ENCODE data around the gene TRA2B. TPM values are rescaled to one million over a fixed set of nuclear protein-coding genes. Genes with fewer than 3 reads are reported as not detected.

Gene TRA2B
- total and polyA plus RNA-seq, 2 of the 8 experiments (the other 6 are each of a cell fraction or from before 2014, with no cell fraction given): 206 to 274 TPM

DNA sequence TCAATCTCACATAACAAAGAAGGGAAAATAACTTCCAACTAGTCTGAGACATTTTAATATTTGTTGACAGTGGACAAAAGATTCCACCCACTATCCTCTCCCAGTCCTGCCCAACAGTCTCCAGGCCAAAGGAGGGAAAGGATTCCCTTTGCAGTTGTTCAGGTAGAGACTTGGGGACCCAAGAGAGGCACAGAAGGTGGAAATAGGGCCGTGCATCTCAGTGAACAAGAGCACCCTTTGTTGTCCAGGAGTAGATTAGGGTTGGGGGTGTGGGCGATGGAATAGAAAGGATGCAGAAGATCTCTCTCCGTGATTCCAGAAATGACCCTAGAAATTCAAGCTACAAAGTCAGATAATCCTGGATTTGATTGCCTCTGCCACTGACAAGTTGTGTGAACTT lies 44.8 kb upstream of the TRA2B start:
- FAIRE-seq: no peak
- no peak overlapping the region for H3K27ac ChIP-seq (ENCODE audit: low read depth, low read length)
- POLR2A ChIA-PET (ENCODE audit: partially characterized antibody): no interaction called here
- TF ChIP-seq MAFK (IDR thresholded peaks at IDR 0.05; ENCODE audit: low read depth, low read length) (no peak), EP300 (IDR thresholded peaks at IDR 0.05; ENCODE audit: borderline replicate concordance in 1 of 2, low read depth in 2 of 2, low read length in 2 of 2) (no peak), CHD1 (IDR thresholded peaks at IDR 0.05; ENCODE audit: low read depth, low read length) (no peak), PHF8 (conservative IDR thresholded peaks at IDR 0.05; ENCODE audit: low read depth, low read length) (no peak), KDM5A (IDR thresholded peaks at IDR 0.05; ENCODE audit: low read length) (no peak), TAF1 (IDR thresholded peaks at IDR 0.05; ENCODE audit: low read depth, low read length) (no peak), HDAC6 (IDR thresholded peaks at IDR 0.05; ENCODE audit: low read depth, low read length) (no peak), CHD2 (IDR thresholded peaks at IDR 0.05; ENCODE audit: low read length) (no peak), HDAC2 (IDR thresholded peaks at IDR 0.05; ENCODE audit: borderline replicate concordance in 1 of 2, low read depth in 2 of 2, low read length in 2 of 2) (no peak), TBP (IDR thresholded peaks at IDR 0.05; ENCODE audit: low read depth, low read length) (no peak), SP1 (IDR thresholded peaks at IDR 0.05; ENCODE audit: low read depth, low read length) (no peak), TCF12 (IDR thresholded peaks at IDR 0.05; ENCODE audit: low read depth, low read length) (no peak), YY1 (IDR thresholded peaks at IDR 0.05; ENCODE audit: low read depth, low read length) (no peak), JUN (IDR thresholded peaks at IDR 0.05; ENCODE audit: low read depth, low read length) (no peak)

More for the DNA sequence above, 44.8 kb upstream of the TRA2B start:
- Histone ChIP-seq H3K79me2 (ENCODE audit: control insufficient read depth in 1 of 2, insufficient read depth in 2 of 2, low read length in 2 of 2) (no peaks in the 10 kb centered on the region), H3K4me3 (ENCODE audit: extremely low read depth in 1 of 4, insufficient read depth in 2 of 4, low read depth in 3 of 4, low read length in 4 of 4) (no peak overlapping the region), H3K27me3 (replicated peaks in 1 of 4; ENCODE audit: control insufficient read depth in 3 of 4, extremely low read depth in 1 of 4, insufficient read depth in 3 of 4, low read length in 3 of 4) (peaks cover 0 to 3% (median 0%) of the 10 kb centered on the region in 4 experiments; a peak in 2 of 7 replicates), H2AFZ (ENCODE audit: low read length) (no peak overlapping the region), H2BK15ac (ENCODE audit: low read length) (no peak overlapping the region), H3K56ac (replicated peaks; ENCODE audit: insufficient read length, low read depth, low read length) (no peak overlapping the region), H3K4ac (replicated peaks; ENCODE audit: insufficient read length, low read depth, low read length) (no peak overlapping the region), H4K5ac (ENCODE audit: insufficient read length, low read depth, low read length) (no peak overlapping the region), H4K91ac (replicated peaks; ENCODE audit: insufficient read length, low read length) (no peak overlapping the region), H3K36me3 (ENCODE audit: control insufficient read depth in 2 of 4, insufficient read depth in 4 of 4, low read length in 3 of 4) (no peaks in the 10 kb centered on the region), H2AK5ac (ENCODE audit: low read depth, low read length) (no peak overlapping the region), H3K9me3 (ENCODE audit: insufficient read depth in 2 of 2, low read depth in 1 of 2, low read length in 1 of 2) (no peaks in the 10 kb centered on the region), H2BK5ac (ENCODE audit: low read depth, low read length) (no peak overlapping the region), H3K4me1 (replicated peaks in 1 of 4; ENCODE audit: control insufficient read depth in 3 of 4, insufficient read depth in 4 of 4, low read length in 3 of 4) (peaks cover 0 to 5% (median 2%) of the 10 kb centered on the region in 4 experiments; a peak in 3 of 7 replicates), H2BK12ac (ENCODE audit: low read depth, low read length) (no peak overlapping the region), H2BK20ac (ENCODE audit: low read length) (no peak overlapping the region), H3K14ac (ENCODE audit: insufficient read length) (no peak overlapping the region), H4K20me1 (replicated peaks in 1 of 2; ENCODE audit: control insufficient read depth in 1 of 2, insufficient read depth in 2 of 2, low read length in 2 of 2) (no peaks in the 10 kb centered on the region), H3K4me2 (ENCODE audit: insufficient read depth in 1 of 2, low read depth in 2 of 2, low read length in 2 of 2) (no peak overlapping the region), H2BK120ac (replicated peaks; ENCODE audit: low read depth, low read length) (no peak overlapping the region), H3K23me2 (ENCODE audit: low read depth, low read length) (no peaks in the 10 kb centered on the region), H3K9ac (replicated peaks in 1 of 4; ENCODE audit: extremely low read depth in 1 of 4, low read depth in 3 of 4, low read length in 3 of 4) (no peak overlapping the region), H3K23ac (ENCODE audit: insufficient read length) (no peak overlapping the region), H3K79me1 (ENCODE audit: low read depth, low read length) (no peaks in the 10 kb centered on the region), H4K8ac (ENCODE audit: extremely low read depth, insufficient read depth, low read length) (no peak overlapping the region), H3K18ac (ENCODE audit: extremely low read depth, low read length) (no peak overlapping the region)
- CTCF ChIA-PET (ENCODE audit: partially characterized antibody): interaction anchor here (0.7 to 3.0 kb wide), 39 partner anchors 10 to 576 kb away, joined by 3 to 26 read pairs (median 5); no protein-coding TSS in a partner anchor
- WGBS, 2 experiments (ENCODE audit: extremely low coverage in 1 of 2, insufficient coverage in 1 of 2, insufficient read length in 1 of 2, insufficient replicate concordance in 2 of 2, low coverage in 1 of 2, low lambda C conversion rate in 2 of 2, missing lambda C conversion rate in 1 of 2): 66% methylated on average over 3 of the region's 3 CpGs; no CpG with 5 or more reads in 1 of the 2 experiments
- no peak for DNase-seq (ENCODE audit: low read depth in 1 of 2, low spot score in 2 of 2)

All from H1 (cell line).